Muscle layer of colon (tissue), 2 donors: ENCODE results near the gene CACNA2D2.

Experiments used
- H3K27ac ChIP-seq: one replicate; pipeline ENCODE4 v1.7.0; 2013; ENCODE audit warnings: low read depth, mild to moderate bottlenecking, low read length, moderate library complexity
- H3K27me3 ChIP-seq, 2 donors: one replicate each; pipeline ENCODE4 v1.7.0; 2013; ENCODE audit warnings: low read length in 2 of 2, mild to moderate bottlenecking in 2 of 2; ENCODE audit not compliant: insufficient read depth in 2 of 2, control insufficient read depth in 1 of 2
- H3K36me3 ChIP-seq: one replicate; pipeline ENCODE4 v1.7.0; 2013; ENCODE audit warnings: mild to moderate bottlenecking, low read length; ENCODE audit not compliant: insufficient read depth
- H3K4me1 ChIP-seq: one replicate; pipeline ENCODE4 v1.7.0; 2013; ENCODE audit warnings: mild to moderate bottlenecking, low read length; ENCODE audit not compliant: insufficient read depth
- H3K4me3 ChIP-seq, 2 donors: one replicate each; pipeline ENCODE4 v1.7.0; 2013; ENCODE audit warnings: low read length in 2 of 2, low read depth in 1 of 2, mild to moderate bottlenecking in 1 of 2, moderate library complexity in 1 of 2
- H3K9ac ChIP-seq: one replicate; pipeline ENCODE4 v1.7.0; 2013; ENCODE audit warnings: low read length
- H3K9me3 ChIP-seq: one replicate; pipeline ENCODE4 v1.7.0; 2013; ENCODE audit warnings: mild to moderate bottlenecking, low read length
- donor health status: abdominal sarcoma.
- donor health status: Adenocarcinoma of cecum.

CACNA2D2 gene

GRCh38 chr3:50503504-50504342, at the start of gene CACNA2D2:
Gene CACNA2D2, minus strand, starts transcription at chr3:50503634. Its CDS starts 211 bp downstream, at chr3:50503423.
- H3K27me3 ChIP-seq: peaks cover 6 to 25% of the 10 kb centered on the region in 2 donors
- H3K27ac ChIP-seq: peak within 1 kb of the TSS; percentile 56
- H3K4me3 ChIP-seq: peak within 1 kb of the TSS; percentile 50 to 56
- H3K9me3 ChIP-seq: no peaks in the 10 kb centered on the region
- no peaks in the 10 kb centered on the region for H3K36me3 ChIP-seq
- H3K9ac ChIP-seq: no peak within 1 kb of the TSS
- peaks cover 5% of the 10 kb centered on the region for H3K4me1 ChIP-seq

GRCh38 chr3:50552598-50552997, 49.2 kb upstream of the CACNA2D2 start:
- Histone ChIP-seq H3K36me3 (no peaks in the 10 kb centered on the region), H3K27ac (no peak overlapping the region)

GRCh38 chr3:50551681-50552435, 48.4 kb upstream of the CACNA2D2 start:
- Histone ChIP-seq H3K4me1 (no peaks in the 10 kb centered on the region), H3K4me3 (no peak overlapping the region), H3K9ac (no peak overlapping the region), H3K27me3 (no peaks in the 10 kb centered on the region), H3K9me3 (no peaks in the 10 kb centered on the region), H3K27ac (no peak overlapping the region), H3K36me3 (no peaks in the 10 kb centered on the region)

More at GRCh38 chr3:50552598-50552997, 49.2 kb upstream of the CACNA2D2 start:
- Histone ChIP-seq H3K9me3 (no peaks in the 10 kb centered on the region), H3K4me1 (no peaks in the 10 kb centered on the region), H3K4me3 (no peak overlapping the region), H3K27me3 (no peaks in the 10 kb centered on the region), H3K9ac (no peak overlapping the region)

GRCh38 chr3:50551054-50551659, 47.7 kb upstream of the CACNA2D2 start:
- no peak overlapping the region for H3K4me3 ChIP-seq
- no peaks in the 10 kb centered on the region for H3K9me3 ChIP-seq
- no peaks in the 10 kb centered on the region for H3K27me3 ChIP-seq
- H3K9ac ChIP-seq: no peak overlapping the region
- no peaks in the 10 kb centered on the region for H3K4me1 ChIP-seq
- no peak overlapping the region for H3K27ac ChIP-seq
- H3K36me3 ChIP-seq: no peaks in the 10 kb centered on the region

GRCh38 chr3:50550079-50550736, 46.8 kb upstream of the CACNA2D2 start:
- Histone ChIP-seq H3K4me1 (no peaks in the 10 kb centered on the region), H3K27ac (no peak overlapping the region), H3K27me3 (no peaks in the 10 kb centered on the region), H3K4me3 (no peak overlapping the region), H3K9ac (no peak overlapping the region), H3K9me3 (no peaks in the 10 kb centered on the region), H3K36me3 (no peaks in the 10 kb centered on the region)

- Histone ChIP-seq H3K4me1 (no peaks in the 10 kb centered on the region), H3K9ac (no peak overlapping the region), H3K9me3 (no peaks in the 10 kb centered on the region), H3K36me3 (no peaks in the 10 kb centered on the region), H3K27ac (no peak overlapping the region), H3K27me3 (no peaks in the 10 kb centered on the region), H3K4me3 (no peak overlapping the region)
Measured at GRCh38 chr3:50549226-50549625, 45.8 kb upstream of the CACNA2D2 start.

- H3K4me1 ChIP-seq: no peaks in the 10 kb centered on the region
- H3K27me3 ChIP-seq: no peaks in the 10 kb centered on the region
- no peaks in the 10 kb centered on the region for H3K9me3 ChIP-seq
- no peak overlapping the region for H3K4me3 ChIP-seq
- H3K27ac ChIP-seq: no peak overlapping the region
- no peaks in the 10 kb centered on the region for H3K36me3 ChIP-seq
- no peak overlapping the region for H3K9ac ChIP-seq
Measured at GRCh38 chr3:50545781-50546180, 42.3 kb upstream of the CACNA2D2 start.

- Histone ChIP-seq H3K27ac (no peak overlapping the region), H3K9ac (no peak overlapping the region), H3K4me1 (no peaks in the 10 kb centered on the region), H3K36me3 (no peaks in the 10 kb centered on the region), H3K4me3 (no peak overlapping the region), H3K9me3 (no peaks in the 10 kb centered on the region), H3K27me3 (no peaks in the 10 kb centered on the region)
Measured at GRCh38 chr3:50542177-50543034, 39.0 kb upstream of the CACNA2D2 start.

- no peaks in the 10 kb centered on the region for H3K27me3 ChIP-seq
- H3K9ac ChIP-seq: no peak overlapping the region
- H3K4me1 ChIP-seq: no peaks in the 10 kb centered on the region
- no peaks in the 10 kb centered on the region for H3K9me3 ChIP-seq
- no peaks in the 10 kb centered on the region for H3K36me3 ChIP-seq
- H3K4me3 ChIP-seq: no peak overlapping the region
- H3K27ac ChIP-seq: no peak overlapping the region
Measured at GRCh38 chr3:50539356-50540286, 36.2 kb upstream of the CACNA2D2 start.
